HL-60 (cell line): ENCODE measurements around the gene HUWE1.

ENCODE experiments used
- DNase-seq, 2 experiments: peaks; one replicate each; pipeline ENCODE4 v3.0.0-alpha.2; 2010 to 2020; ENCODE audit warnings: low read depth in 1 of 2, low spot score in 1 of 2
- H3K27ac ChIP-seq: fragments of 250-450 bp; sonication (Bioruptor Pico); replicated peaks from 2 replicates; pipeline ENCODE4 v1.5.1; 2020; ENCODE audit warnings: mild to moderate bottlenecking, moderate library complexity
- H3K27me3 ChIP-seq: fragments of 250-450 bp; sonication (Bioruptor Pico); 2 replicates; pipeline ENCODE4 v1.5.1; 2021; ENCODE audit warnings: mild to moderate bottlenecking, moderate library complexity; ENCODE audit not compliant: insufficient read depth, poor library complexity, severe bottlenecking
- H3K4me3 ChIP-seq: replicated peaks from 2 replicates; pipeline ENCODE4 v1.5.1; 2011; ENCODE audit warnings: mild to moderate bottlenecking, control low read depth, low read length; ENCODE audit not compliant: insufficient read depth
- CTCF ChIP-seq: IDR thresholded peaks from one replicate; pipeline ENCODE4 v1.5.1; 2011; ENCODE audit warnings: low read length, control low read depth, inconsistent platforms; ENCODE audit not compliant: insufficient read depth
- GABPA ChIP-seq: IDR thresholded peaks from 2 replicates; pipeline ENCODE4 v1.6.1; 2012; ENCODE audit warnings: low read depth
- POLR2AphosphoS5 ChIP-seq: IDR thresholded peaks from 2 replicates; pipeline ENCODE4 v1.6.1; 2012; ENCODE audit warnings: low read depth
- REST ChIP-seq: IDR thresholded peaks from 2 replicates; pipeline ENCODE4 v1.6.1; 2012; ENCODE audit warnings: low read depth; ENCODE audit not compliant: insufficient replicate concordance
- SPI1 ChIP-seq: IDR thresholded peaks from 2 replicates; pipeline ENCODE4 v1.6.1; 2012; ENCODE audit warnings: low read depth, mild to moderate bottlenecking, borderline replicate concordance

HUWE1 gene

GRCh38 chrX:53688300-53688699 is 1.8 kb upstream of the HUWE1 start:
- H3K27me3 ChIP-seq, result no peaks in the 10 kb centered on the region
- no peak overlapping the region for H3K4me3 ChIP-seq
- DNase-seq, result no peak
- H3K27ac ChIP-seq, result no peak overlapping the region
- TF ChIP-seq REST (no peak), GABPA (no peak), CTCF (no peak), POLR2AphosphoS5 (no peak), SPI1 (no peak)

GRCh38 chrX:53685711-53686110 is 808 bp downstream of the HUWE1 start:
- Histone ChIP-seq H3K4me3 (peak overlapping the region; percentile 71), H3K27me3 (no peaks in the 10 kb centered on the region), H3K27ac (peak overlapping the region; percentile 71)
- no peak for DNase-seq
- TF ChIP-seq REST, result no peak
- no peak for TF ChIP-seq CTCF
- no peak for TF ChIP-seq SPI1
- TF ChIP-seq POLR2AphosphoS5, result no peak
- no peak for TF ChIP-seq GABPA

GRCh38 chrX:53684415-53685192 is 1.9 kb downstream of the HUWE1 start:
- TF ChIP-seq REST (no peak), CTCF (no peak), POLR2AphosphoS5 (no peak), SPI1 (no peak), GABPA (no peak)
- Histone ChIP-seq H3K27me3 (no peaks in the 10 kb centered on the region), H3K4me3 (peak overlapping the region; percentile 71), H3K27ac (peak overlapping the region; percentile 71)
- no peak for DNase-seq
